ENCODE results near the gene RGN.
"Not testable (repeated sequence)": the region's sequence is repeated elsewhere in the genome, so short reads cannot be mapped to it uniquely, and the experiment has no call there.

RGN gene

DNA sequence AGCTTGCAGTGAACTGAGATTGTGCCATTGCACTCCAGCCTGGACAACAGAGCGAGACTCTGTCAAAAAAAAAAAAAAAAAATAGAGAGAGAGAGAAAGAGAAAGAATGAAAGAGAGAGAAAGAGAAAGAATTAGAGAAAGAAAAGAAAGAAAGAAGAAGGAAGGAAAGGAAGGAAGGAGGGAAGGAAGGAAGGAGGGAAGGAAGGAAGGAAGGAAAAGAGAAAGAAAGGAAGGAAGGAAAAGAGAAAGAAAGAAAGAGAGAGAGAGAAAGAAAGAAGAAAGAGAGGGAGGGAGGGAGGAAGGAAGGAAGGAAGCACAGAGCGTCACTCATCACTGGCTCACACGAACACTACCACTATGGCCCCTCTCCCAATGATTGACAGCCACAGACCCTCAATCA lies 46.2 kb downstream of the RGN start:
- not testable (repeated sequence) for DNase-seq

DNA sequence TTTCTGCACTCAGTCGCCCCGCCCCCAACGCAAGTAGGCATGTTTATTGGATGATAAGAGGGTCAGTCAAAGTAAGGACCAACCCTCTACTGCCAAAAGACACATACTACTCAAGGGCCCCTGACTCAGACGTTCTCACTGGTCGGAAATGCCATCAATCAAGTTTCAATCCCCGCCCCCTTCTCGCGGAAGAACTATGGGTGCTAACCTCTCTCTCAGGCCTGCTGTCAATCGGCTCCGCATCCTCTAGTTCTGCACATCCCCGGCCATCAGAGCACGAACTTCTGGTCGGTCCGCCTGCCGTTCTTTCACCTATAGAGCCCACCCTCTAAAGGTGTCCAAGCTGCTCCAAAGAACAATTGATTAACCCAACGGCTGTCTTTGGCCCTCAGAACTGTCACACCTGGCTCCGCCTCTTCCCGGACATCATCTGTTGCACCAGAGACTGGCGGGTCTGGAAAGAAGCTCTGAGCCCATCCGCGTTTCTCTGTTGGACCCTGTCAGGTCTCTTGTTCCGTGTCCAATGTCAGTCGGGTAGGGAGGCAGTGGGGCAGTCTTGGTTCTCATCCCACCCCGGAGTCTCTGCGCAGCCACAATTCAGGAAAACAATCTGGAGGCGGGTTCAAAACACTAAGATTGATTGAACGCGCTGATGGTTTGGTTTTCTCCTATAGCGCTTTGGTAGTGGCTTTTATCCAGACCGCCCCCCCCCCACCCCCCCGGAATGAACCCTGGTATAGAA lies 51.1 kb downstream of the RGN start:
- DNase-seq: peak; percentile 67 to 80

DNA sequence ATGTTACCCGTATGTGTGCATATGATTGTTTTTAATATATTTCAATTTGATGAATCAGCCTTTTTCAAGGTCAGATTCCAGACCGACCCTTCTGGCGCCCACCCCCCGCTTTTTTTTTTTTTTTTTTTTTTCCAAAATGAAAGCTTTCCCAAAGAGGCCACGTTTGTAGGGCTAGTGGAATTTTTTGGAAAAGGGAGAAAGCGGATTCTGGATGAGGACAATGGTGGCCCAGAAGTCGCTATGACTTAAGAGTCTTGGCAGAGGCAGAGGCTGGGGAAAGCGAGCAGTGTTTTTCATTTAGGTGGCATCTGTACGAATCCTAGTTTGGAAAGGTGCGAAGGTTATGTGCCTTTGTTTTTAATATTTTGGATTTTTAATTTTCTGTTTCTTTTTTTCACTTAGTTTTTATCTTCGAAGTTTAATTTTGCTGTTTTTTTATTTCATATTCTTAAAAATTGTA lies 51.7 kb downstream of the RGN start:
- DNase-seq: no peak

DNA sequence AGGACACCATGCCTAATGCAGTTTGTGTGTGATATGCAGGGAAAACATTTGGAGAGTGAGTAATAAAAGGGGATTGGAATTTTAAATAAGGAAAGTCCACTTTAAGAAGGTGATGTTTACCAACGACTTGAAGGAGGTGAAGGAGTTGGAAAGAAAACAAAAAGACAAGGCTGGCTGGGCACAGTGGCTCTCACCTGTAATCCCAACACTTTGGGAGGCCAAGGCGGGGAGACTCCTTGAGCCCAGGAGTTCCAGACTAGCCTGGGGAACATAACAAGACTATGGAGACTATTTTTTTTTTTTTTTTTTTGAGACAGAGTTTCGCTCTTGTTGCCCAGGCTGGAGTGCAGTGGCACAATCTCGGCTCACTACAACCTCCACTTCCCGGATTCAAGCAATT lies 55.2 kb downstream of the RGN start:
- no peak for DNase-seq

DNA sequence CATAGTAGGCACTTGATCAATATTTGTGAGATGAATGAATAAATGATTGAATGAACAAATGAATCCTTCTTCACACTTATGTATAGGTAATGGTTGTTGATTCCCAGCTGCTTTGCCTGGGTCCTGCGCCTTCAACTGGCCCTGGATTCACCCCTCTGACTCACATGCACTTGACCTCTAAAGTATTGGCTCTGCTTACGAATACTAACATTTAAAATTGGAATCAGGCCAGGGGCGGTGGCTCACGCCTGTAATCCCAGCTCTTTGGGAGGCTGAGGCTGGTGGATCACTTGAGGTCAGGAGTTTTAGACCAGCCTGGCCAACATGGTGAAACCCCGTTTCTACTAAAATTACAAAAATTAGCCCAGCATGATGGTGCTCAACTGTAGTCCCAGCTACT lies 57.4 kb downstream of the RGN start:
- not testable (repeated sequence) for DNase-seq

DNA sequence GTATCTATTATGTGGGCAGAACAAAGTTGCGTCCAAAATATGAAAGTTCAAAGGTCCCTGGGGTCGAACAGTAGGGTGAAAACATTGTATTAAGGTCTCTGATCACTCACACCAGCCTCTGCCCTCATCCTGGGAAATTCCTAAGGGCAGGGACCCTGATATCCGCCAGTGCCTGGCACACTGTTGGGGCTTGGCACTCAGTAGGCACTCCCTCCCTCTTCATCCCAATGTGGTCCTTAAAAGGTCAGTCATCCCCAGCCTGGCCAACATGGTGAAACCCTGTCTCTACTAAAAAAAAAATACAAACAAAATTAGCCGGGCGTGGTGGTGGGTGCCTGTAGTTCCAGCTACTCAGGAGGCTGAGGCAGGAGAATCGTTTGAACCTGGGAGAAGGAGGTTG lies 59.9 kb downstream of the RGN start:
- no peak for DNase-seq

All from SW 1271 (cell line).